ENCODE results near the gene NXPH1. TPM values are rescaled to one million over a fixed set of nuclear protein-coding genes. Genes with fewer than 3 reads are reported as not detected.

Gene NXPH1
- polyA plus RNA-seq, 1 experiment, result not detected

- ChIA-PET CTCF (no interaction called here), POLR2A (no interaction called here)
- TF ChIP-seq, protein P1, sequence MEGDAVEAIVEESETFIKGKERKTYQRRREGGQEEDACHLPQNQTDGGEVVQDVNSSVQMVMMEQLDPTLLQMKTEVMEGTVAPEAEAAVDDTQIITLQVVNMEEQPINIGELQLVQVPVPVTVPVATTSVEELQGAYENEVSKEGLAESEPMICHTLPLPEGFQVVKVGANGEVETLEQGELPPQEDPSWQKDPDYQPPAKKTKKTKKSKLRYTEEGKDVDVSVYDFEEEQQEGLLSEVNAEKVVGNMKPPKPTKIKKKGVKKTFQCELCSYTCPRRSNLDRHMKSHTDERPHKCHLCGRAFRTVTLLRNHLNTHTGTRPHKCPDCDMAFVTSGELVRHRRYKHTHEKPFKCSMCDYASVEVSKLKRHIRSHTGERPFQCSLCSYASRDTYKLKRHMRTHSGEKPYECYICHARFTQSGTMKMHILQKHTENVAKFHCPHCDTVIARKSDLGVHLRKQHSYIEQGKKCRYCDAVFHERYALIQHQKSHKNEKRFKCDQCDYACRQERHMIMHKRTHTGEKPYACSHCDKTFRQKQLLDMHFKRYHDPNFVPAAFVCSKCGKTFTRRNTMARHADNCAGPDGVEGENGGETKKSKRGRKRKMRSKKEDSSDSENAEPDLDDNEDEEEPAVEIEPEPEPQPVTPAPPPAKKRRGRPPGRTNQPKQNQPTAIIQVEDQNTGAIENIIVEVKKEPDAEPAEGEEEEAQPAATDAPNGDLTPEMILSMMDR (IDR thresholded peaks at IDR 0.05; ENCODE audit: insufficient read depth, low read depth, low read length), result no peak
Observed at GRCh38 chr7:8462309-8462708, 28.9 kb downstream of the NXPH1 start.

GRCh38 chr7:8465338-8465737, 31.9 kb downstream of the NXPH1 start:
- H3K27me3 ChIP-seq (ENCODE audit: control insufficient read depth, insufficient read depth, low read length), result no peaks in the 10 kb centered on the region
- ChIA-PET CTCF (no interaction called here), POLR2A (no interaction called here)
- no peak for DNase-seq (ENCODE audit: low read depth)
- H3K36me3 ChIP-seq (ENCODE audit: control insufficient read depth, insufficient read depth, low read length), result no peaks in the 10 kb centered on the region
- H3K4me3 ChIP-seq (ENCODE audit: low read depth, low read length), result no peak overlapping the region
- TF ChIP-seq, protein P1 (IDR thresholded peaks at IDR 0.05; ENCODE audit: insufficient read depth, low read depth, low read length), result no peak

More at GRCh38 chr7:8462309-8462708, 28.9 kb downstream of the NXPH1 start:
- no peak for DNase-seq (ENCODE audit: low read depth)
- no peak overlapping the region for H3K4me3 ChIP-seq (ENCODE audit: low read depth, low read length)
- H3K36me3 ChIP-seq (ENCODE audit: control insufficient read depth, insufficient read depth, low read length), result no peaks in the 10 kb centered on the region
- no peaks in the 10 kb centered on the region for H3K27me3 ChIP-seq (ENCODE audit: control insufficient read depth, insufficient read depth, low read length)

- Histone ChIP-seq H3K27me3 (ENCODE audit: control insufficient read depth, insufficient read depth, low read length) (no peaks in the 10 kb centered on the region), H3K4me3 (ENCODE audit: low read depth, low read length) (no peak overlapping the region), H3K36me3 (ENCODE audit: control insufficient read depth, insufficient read depth, low read length) (no peaks in the 10 kb centered on the region)
- TF ChIP-seq, protein P1 (IDR thresholded peaks at IDR 0.05; ENCODE audit: insufficient read depth, low read depth, low read length), result no peak
- ChIA-PET CTCF (no interaction called here), POLR2A (no interaction called here)
- no peak for DNase-seq (ENCODE audit: low read depth)
Observed at GRCh38 chr7:8480527-8480926, 47.1 kb downstream of the NXPH1 start.

DNA sequence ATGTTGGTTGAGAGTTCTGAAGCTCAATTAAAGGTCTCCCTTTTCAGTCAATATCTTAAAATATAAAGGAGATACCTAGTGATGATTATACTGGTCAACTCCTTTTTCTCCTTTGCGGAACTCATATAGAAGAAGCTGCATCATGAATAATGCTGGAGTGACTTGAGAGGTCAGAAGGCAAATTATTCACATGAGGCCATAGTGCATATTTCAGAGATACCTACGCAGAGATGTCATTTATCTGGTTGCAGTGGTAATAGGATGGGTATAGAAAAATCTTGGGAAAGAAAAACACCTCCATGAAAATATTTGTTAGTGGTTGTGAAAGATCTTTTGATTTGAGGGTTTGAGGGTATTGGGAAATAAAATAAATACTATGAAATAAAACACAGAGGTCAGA, 47.7 kb downstream of the NXPH1 start:
- ChIA-PET POLR2A (no interaction called here), CTCF (no interaction called here)
- Histone ChIP-seq H3K27me3 (ENCODE audit: control insufficient read depth, insufficient read depth, low read length) (no peaks in the 10 kb centered on the region), H3K36me3 (ENCODE audit: control insufficient read depth, insufficient read depth, low read length) (no peaks in the 10 kb centered on the region), H3K4me3 (ENCODE audit: low read depth, low read length) (no peak overlapping the region)
- TF ChIP-seq, protein P1 (IDR thresholded peaks at IDR 0.05; ENCODE audit: insufficient read depth, low read depth, low read length), result no peak
- DNase-seq (ENCODE audit: low read depth), result no peak

- H3K4me3 ChIP-seq (ENCODE audit: low read depth, low read length), result no peak overlapping the region
- ChIA-PET CTCF (no interaction called here), POLR2A (no interaction called here)
- no peaks in the 10 kb centered on the region for H3K36me3 ChIP-seq (ENCODE audit: control insufficient read depth, insufficient read depth, low read length)
- TF ChIP-seq, protein P1 (IDR thresholded peaks at IDR 0.05; ENCODE audit: insufficient read depth, low read depth, low read length), result no peak
- DNase-seq (ENCODE audit: low read depth), result no peak
- no peaks in the 10 kb centered on the region for H3K27me3 ChIP-seq (ENCODE audit: control insufficient read depth, insufficient read depth, low read length)
Observed at GRCh38 chr7:8481752-8482446, 48.5 kb downstream of the NXPH1 start.
